HFF-Myc (cell line): ENCODE results near the gene SQSTM1.

Experiments
- DNase-seq: peaks from one replicate; pipeline ENCODE4 v3.0.0-alpha.2; 2011; ENCODE audit warnings: low read depth; ENCODE audit errors: extremely low read depth
- H3K4me3 ChIP-seq: replicated peaks from 2 replicates; pipeline ENCODE4 v1.5.1; 2011; ENCODE audit warnings: low read depth, mild to moderate bottlenecking, control low read depth, low read length
- TF ChIP-seq, protein P1 (sequence below): IDR thresholded peaks from 2 replicates; pipeline ENCODE4 v1.5.1; 2012; ENCODE audit warnings: mild to moderate bottlenecking, low read depth, low read length, control low read depth; ENCODE audit errors: missing control alignments

SQSTM1 gene

DNA sequence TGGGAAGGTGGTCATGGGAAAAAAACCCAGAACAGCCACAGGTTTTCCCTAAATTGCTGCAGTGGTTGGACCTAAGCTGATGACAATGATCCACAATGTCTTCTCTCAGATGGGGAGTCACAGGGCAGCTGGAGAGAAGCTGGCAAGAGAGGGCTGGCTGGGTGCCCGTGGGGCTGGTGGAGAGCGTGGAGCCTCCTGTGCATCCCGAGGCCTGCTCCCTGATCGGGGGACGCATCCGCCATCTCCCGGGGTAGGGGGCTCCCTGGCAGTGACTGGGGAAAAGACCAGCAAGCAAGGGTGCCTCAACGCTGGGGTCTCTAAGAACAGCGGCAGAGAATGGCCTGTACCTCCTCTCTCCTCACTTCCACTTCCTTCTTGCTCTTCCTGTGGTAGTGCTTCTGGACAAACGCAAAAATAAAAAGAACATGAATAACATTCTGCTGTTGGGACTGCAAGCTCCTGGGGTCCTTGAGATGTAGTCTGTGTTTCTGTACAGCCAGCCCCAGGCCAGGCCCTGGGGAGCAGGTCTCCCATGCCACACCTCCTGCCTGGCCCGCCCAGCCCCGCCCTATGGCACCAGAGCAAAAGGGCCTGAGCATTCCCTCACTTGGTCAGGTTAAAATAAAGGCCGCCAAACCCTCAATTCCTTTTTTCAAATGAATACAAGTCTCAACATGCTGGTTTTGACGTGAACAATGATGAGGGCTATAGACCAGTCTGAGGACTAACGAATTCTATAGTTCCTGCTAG, 45.0 kb downstream of the SQSTM1 start:
- no peak overlapping the region for H3K4me3 ChIP-seq
- no peak for DNase-seq
- TF ChIP-seq, protein P1, sequence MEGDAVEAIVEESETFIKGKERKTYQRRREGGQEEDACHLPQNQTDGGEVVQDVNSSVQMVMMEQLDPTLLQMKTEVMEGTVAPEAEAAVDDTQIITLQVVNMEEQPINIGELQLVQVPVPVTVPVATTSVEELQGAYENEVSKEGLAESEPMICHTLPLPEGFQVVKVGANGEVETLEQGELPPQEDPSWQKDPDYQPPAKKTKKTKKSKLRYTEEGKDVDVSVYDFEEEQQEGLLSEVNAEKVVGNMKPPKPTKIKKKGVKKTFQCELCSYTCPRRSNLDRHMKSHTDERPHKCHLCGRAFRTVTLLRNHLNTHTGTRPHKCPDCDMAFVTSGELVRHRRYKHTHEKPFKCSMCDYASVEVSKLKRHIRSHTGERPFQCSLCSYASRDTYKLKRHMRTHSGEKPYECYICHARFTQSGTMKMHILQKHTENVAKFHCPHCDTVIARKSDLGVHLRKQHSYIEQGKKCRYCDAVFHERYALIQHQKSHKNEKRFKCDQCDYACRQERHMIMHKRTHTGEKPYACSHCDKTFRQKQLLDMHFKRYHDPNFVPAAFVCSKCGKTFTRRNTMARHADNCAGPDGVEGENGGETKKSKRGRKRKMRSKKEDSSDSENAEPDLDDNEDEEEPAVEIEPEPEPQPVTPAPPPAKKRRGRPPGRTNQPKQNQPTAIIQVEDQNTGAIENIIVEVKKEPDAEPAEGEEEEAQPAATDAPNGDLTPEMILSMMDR: no peak

DNA sequence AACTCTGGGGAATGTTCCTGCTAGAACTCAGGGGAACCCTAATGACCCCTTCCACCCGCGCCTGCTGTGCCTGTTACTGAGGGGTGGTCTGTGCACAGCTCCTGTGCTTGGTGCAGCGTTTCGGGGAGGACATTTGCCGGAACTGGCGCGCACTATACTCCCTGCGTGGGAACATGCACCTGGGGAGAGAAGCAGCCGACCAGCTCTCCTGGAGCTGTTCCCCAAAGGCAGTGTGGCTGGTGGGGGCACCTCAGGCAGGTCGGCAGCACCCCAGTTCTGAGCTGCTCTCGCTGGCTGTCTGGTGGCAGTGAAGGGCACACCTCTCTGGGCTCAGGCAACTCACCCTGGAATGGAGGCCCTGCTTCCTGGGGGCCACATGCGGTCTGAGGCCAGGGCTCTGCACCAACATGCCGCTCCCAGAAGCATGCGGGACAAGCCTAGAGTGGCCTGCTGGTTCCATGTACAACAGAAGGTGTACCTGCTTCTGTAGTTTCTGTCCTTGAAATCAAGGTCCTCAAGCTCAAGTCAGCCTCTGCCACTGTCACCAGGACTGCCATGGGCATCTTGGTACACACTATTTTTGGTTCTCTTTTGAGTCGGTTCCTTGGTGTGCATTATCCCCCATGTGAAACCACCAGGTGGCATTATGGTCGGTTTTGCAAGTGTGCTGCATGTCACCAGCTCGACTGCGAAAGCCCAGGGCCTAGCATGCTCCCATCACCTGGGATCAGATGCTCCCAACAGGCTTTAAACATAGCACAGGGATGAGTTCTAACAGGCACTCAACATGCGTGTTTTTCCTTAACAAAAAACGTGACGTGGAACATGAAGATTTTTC, 45.8 kb downstream of the SQSTM1 start:
- no peak overlapping the region for H3K4me3 ChIP-seq
- DNase-seq: no peak
- TF ChIP-seq, protein P1: peak; percentile 11

DNA sequence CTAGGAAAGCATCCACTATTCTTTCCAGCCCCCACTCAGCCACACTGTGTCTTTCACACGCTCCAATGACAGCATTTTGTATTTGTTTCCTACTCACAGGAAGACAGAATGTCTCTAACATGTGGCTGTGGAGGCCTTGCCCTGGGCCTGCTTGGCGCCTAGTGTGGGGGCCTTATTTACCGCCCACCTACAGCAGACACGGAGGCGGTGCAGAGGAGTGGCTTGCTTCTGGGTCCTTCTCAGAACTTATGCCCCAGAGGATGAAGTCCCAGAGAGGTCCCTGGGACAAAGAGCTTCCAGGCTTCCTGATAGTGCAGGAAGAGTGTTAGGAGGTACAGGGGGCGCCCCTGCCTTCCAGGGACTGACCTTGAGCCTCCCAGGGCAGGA, 46.4 kb downstream of the SQSTM1 start:
- TF ChIP-seq, protein P1: no peak
- DNase-seq: no peak
- H3K4me3 ChIP-seq: no peak overlapping the region

DNA sequence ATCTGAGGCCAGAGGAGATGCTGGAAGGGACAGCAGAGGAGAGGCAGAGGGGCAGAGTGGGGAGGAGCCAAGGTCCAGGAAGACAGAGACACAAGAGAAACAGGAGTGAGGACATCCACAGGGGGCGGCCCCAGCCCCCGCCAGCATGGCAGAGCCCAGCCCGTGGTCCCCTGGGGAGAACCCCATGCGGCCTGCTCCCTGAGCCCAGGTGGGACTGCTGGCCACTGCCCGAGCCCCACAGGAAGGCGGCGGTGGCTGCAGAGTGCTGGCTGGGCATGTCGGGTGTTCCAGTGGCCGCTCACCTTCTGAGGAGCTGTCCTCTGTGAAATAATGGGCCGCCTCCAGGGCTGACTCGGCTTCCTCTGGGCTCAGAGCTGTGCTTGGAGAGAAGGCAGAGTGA, 46.8 kb downstream of the SQSTM1 start:
- TF ChIP-seq, protein P1: no peak
- H3K4me3 ChIP-seq: no peak overlapping the region
- no peak for DNase-seq

DNA sequence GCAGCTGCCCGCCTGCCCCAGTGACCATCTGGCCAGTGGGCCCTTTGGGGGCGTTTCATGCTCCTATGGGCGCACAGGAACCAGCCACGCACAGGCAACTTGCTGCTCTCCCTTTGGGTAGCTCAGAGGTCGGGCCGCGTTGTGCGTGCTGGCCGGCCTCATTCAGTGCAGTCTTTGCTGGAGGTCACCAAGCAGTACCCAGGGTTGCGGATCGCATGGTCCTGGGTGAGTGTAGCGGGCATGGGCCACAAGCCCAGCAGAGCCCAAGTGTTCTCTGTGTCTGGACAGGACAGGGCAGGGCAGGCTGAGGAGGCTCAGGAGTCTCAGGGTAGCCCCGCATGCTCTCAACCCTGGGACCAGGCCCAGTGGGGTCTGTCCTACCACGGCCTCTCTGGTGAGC, 47.8 kb downstream of the SQSTM1 start:
- TF ChIP-seq, protein P1: no peak
- DNase-seq: no peak
- H3K4me3 ChIP-seq: no peak overlapping the region

DNA sequence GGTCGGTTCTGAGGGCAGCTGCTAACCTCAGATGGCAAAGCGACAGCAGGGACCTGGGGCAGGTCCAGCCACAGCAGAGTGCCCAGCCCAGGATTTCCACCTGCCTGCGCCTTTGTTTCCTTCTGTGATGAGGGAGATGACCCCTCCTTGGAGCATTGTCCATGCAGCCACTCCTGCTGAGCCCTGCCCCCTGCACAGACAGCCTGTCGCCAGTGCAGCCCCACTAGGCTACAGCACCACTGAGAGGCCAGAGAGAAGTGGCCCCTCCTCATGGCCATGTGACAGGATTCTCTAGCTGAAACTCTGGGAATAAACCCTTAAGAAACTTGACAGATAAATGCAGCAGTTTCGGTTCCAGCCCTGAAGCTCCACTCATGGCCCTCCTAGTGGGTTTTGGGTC, 48.4 kb downstream of the SQSTM1 start:
- TF ChIP-seq, protein P1: no peak
- no peak for DNase-seq
- no peak overlapping the region for H3K4me3 ChIP-seq
